Osteocyte (in vitro differentiated cells): Measurements from ENCODE around the gene NIN. TPM values are rescaled to one million over a fixed set of nuclear protein-coding genes. Genes with fewer than 3 reads are reported as not detected.

ENCODE experiments used
- DNase-seq: peaks from one replicate; pipeline ENCODE4 v3.0.0; 2021; ENCODE audit warnings: mixed read lengths; ENCODE audit not compliant: unreplicated experiment; ENCODE audit errors: extremely low spot score
- H3K27ac Mint-ChIP-seq: one replicate; pipeline ENCODE4 v1.8.0; 2021; ENCODE audit warnings: mild to moderate bottlenecking, mixed read lengths; ENCODE audit not compliant: unreplicated experiment
- H3K27me3 Mint-ChIP-seq: one replicate; pipeline ENCODE4 v1.8.0; 2021; ENCODE audit warnings: mixed read lengths; ENCODE audit not compliant: unreplicated experiment
- H3K36me3 Mint-ChIP-seq: one replicate; pipeline ENCODE4 v1.8.0; 2021; ENCODE audit warnings: mixed read lengths; ENCODE audit not compliant: unreplicated experiment
- H3K4me1 Mint-ChIP-seq: one replicate; pipeline ENCODE4 v1.8.0; 2021; ENCODE audit warnings: mixed read lengths; ENCODE audit not compliant: unreplicated experiment
- H3K4me3 Mint-ChIP-seq: one replicate; pipeline ENCODE4 v1.8.0; 2021; ENCODE audit warnings: mild to moderate bottlenecking, moderate library complexity, mixed read lengths; ENCODE audit not compliant: unreplicated experiment
- H3K9me3 Mint-ChIP-seq: one replicate; pipeline ENCODE4 v1.8.0; 2021; ENCODE audit warnings: mixed read lengths; ENCODE audit not compliant: unreplicated experiment
- CTCF ChIP-seq: fragments of 200-600 bp; sonication (generic); IDR thresholded peaks from 2 replicates; pipeline ENCODE4 v1.5.0; 2021; ENCODE audit warnings: antibody characterized with exemption, mild to moderate bottlenecking, moderate library complexity
- total RNA-seq: library from RNA; stranded (reverse); gene quantifications from 2 replicates; pipeline ENCODE4 v1.2.1, GENCODE V29; 2021

The NIN gene
- total RNA-seq, 1 donor from 2014 or later = 50.2 TPM

- Mint-ChIP-seq H3K27me3 (no peaks in the 10 kb centered on the region), H3K4me1 (peaks cover 54% of the 10 kb centered on the region), H3K27ac (peak overlapping the region; percentile 87), H3K4me3 (no peak overlapping the region), H3K9me3 (no peaks in the 10 kb centered on the region), H3K36me3 (peaks cover 38% of the 10 kb centered on the region)
- no peak for DNase-seq
- TF ChIP-seq CTCF = no peak
Observed at GRCh38 chr14:50762001-50762930, 68.7 kb downstream of the NIN start.

GRCh38 chr14:50759800-50760543, 71.0 kb downstream of the NIN start:
- no peak for TF ChIP-seq CTCF
- H3K4me3 Mint-ChIP-seq = no peak overlapping the region
- no peak for DNase-seq
- H3K27ac Mint-ChIP-seq = no peak overlapping the region
- H3K27me3 Mint-ChIP-seq = no peaks in the 10 kb centered on the region
- peaks cover 36% of the 10 kb centered on the region for H3K36me3 Mint-ChIP-seq
- peaks cover 35% of the 10 kb centered on the region for H3K4me1 Mint-ChIP-seq
- no peaks in the 10 kb centered on the region for H3K9me3 Mint-ChIP-seq

- peaks cover 26% of the 10 kb centered on the region for H3K4me1 Mint-ChIP-seq
- H3K27ac Mint-ChIP-seq = no peak overlapping the region
- no peak for TF ChIP-seq CTCF
- H3K9me3 Mint-ChIP-seq = no peaks in the 10 kb centered on the region
- no peak for DNase-seq
- H3K4me3 Mint-ChIP-seq = no peak overlapping the region
- H3K36me3 Mint-ChIP-seq = peaks cover 34% of the 10 kb centered on the region
- H3K27me3 Mint-ChIP-seq = no peaks in the 10 kb centered on the region
Observed at GRCh38 chr14:50758945-50759344, 72.0 kb downstream of the NIN start.

GRCh38 chr14:50758305-50758704, 72.7 kb downstream of the NIN start:
- Mint-ChIP-seq H3K27ac (no peak overlapping the region), H3K36me3 (peaks cover 39% of the 10 kb centered on the region), H3K4me1 (peaks cover 20% of the 10 kb centered on the region), H3K27me3 (no peaks in the 10 kb centered on the region), H3K9me3 (no peaks in the 10 kb centered on the region), H3K4me3 (no peak overlapping the region)
- no peak for DNase-seq
- TF ChIP-seq CTCF = no peak

- H3K36me3 Mint-ChIP-seq = peaks cover 41% of the 10 kb centered on the region
- H3K4me1 Mint-ChIP-seq = peaks cover 14% of the 10 kb centered on the region
- no peaks in the 10 kb centered on the region for H3K9me3 Mint-ChIP-seq
- no peak overlapping the region for H3K4me3 Mint-ChIP-seq
- no peak for DNase-seq
- no peak overlapping the region for H3K27ac Mint-ChIP-seq
- no peak for TF ChIP-seq CTCF
- H3K27me3 Mint-ChIP-seq = no peaks in the 10 kb centered on the region
Observed at GRCh38 chr14:50757702-50758101, 73.3 kb downstream of the NIN start.
